H4 (cell line): ENCODE measurements around the gene ADCY4. TPM values are rescaled to one million over a fixed set of nuclear protein-coding genes. Genes with fewer than 3 reads are reported as not detected.

ENCODE experiments used
- DNase-seq: peaks from one replicate; pipeline ENCODE4 v3.0.0-alpha.2; 2015; ENCODE audit warnings: low spot score
- total RNA-seq: library from RNA; depleted of rRNA; stranded (reverse); fragments of >200 nt; shearing (Covaris generic); gene quantifications from 2 replicates; pipeline ENCODE4 v1.2.3, GENCODE V29; 2014; rRNA removed

Gene ADCY4
- total RNA-seq, 1 experiment from 2014 or later, result not detected

DNA sequence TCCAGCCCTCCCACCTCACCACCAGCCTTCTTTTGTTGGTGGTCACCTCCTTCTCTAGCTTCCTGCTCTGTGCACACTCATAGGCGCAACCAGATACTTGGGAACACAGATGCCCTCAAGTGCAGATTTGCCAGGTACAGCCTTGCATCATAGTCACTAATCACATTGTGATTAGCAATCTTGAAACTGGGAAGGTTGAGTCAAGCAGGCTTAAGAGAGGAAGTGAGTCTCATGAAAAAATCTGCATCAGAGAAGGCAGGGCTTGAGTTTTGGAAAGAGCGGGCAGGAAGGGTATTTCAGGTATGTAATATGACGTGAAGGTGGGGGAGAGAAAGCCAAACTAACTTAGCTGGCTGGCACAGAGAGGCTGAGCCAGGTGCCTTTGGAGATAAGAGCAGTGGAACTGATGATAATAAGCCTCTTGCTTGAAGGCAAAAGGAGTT, 60.7 kb downstream of the ADCY4 start:
- DNase-seq, result no peak

- no peak for DNase-seq
Measured at GRCh38 chr14:24273422-24273998, 61.4 kb downstream of the ADCY4 start.

GRCh38 chr14:24272467-24272866, 62.4 kb downstream of the ADCY4 start:
- DNase-seq, result no peak

DNA sequence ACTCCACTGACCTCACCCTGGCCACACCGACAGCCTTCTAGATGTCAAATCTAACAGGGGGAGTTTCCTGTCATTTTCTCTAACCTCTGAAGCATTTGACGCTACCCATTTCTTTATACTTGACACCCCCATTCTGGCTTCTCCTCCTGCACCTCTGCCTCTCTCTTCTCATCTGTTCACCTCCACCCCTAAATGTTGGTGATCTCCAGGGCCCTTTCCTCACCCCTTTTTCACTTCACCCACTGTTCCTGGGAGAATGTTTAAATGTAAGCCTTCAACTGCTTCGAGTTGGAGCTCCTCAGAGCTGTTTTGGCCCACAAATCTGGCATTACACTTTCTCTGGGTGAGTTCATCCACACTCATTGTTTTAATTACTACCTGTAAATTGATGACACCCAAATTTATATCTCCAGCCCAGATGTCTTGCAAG, 63.0 kb downstream of the ADCY4 start:
- no peak for DNase-seq

DNA sequence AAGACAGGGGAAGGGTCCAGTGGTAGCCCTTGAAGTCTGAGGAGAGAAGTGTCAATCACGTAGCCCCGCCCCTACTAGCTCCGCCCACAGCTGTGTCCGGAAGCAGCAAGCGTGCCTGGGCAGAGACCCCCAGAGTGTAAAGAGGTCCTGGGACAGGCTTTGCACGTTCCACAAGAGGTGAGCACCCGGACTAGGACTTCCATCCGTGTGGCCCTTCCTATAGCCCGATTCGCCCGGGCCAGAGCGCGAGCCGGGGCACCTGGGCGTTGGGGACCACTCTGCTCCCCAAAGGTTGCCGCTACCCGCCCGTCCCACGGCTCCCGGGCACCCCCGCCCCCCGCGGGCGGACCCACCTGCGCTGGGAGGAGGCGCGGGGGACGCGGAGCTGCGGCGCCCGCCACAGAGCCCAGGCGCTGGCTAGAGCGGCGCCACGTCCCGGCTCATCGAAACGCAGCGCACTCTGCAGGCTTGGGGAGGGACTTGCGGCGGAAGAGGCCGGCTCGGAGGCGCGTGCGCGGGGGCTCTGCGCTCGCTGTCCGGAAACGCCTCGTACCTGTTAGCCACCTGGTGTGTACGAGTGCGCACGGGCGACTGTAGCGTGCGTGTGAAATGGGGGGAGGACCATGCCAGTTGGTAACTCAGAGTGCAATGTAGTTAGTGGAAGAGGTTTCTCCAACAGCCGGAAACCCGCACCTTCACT, 63.6 kb downstream of the ADCY4 start, which contains the start of gene RABGGTA:
Gene RABGGTA, minus strand, starts transcription at position 464 of the 700 bp plus-strand sequence. CDS start 482 bp downstream, outside the sequence.
- DNase-seq, result peak; percentile 84

DNA sequence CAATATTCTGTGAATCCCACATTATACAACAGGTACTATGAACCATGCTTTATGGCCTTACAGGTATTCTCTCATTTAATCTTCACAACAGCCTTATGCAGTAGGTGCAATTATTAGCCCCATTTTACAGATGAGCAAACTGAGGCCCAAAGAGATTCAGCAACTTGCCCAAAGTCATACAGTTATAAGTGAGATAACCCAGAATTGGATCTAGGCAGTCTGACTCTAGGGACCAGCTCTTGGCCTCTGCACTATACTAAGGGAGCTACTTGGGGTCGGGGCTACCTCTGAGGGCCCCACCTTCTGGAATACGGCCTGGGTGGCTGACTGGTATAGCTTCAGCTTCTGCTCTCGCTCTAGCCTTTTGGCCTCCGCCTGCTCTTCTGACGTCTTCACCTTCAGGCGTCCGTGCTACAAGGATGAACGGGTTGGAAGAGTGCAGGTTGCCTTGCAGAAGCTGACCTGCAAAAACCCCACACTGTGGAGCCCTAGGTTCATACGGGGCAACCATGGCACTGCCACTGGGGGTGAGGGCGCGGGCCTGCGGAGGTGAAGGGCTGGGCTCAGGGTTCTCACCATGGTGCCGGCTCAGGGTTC, 64.2 kb downstream of the ADCY4 start:
- DNase-seq, result no peak

- no peak for DNase-seq
Measured at GRCh38 chr14:24269910-24270536, 64.8 kb downstream of the ADCY4 start.

GRCh38 chr14:24269368-24269767, 65.5 kb downstream of the ADCY4 start:
- no peak for DNase-seq

Other genes with a start within 250 kb of the ADCY4 start
- 14.3 and 16.0 TPM in 2 replicates for gene PCK2, start 240.8 kb downstream of the ADCY4 start, total RNA-seq
- gene DCAF11, start 220.3 kb downstream of the ADCY4 start, total RNA-seq, result 53.4 and 78.4 TPM in 2 replicates
- gene NRL, start 220.1 kb downstream of the ADCY4 start, total RNA-seq, result 1.0 and 1.6 TPM in 2 replicates
- gene FITM1, start 204.4 kb downstream of the ADCY4 start, total RNA-seq, result not detected in 2 replicates
- gene PSME1, start 198.9 kb downstream of the ADCY4 start, total RNA-seq, result 584 and 638 TPM in 2 replicates
- gene EMC9, start 193.5 kb downstream of the ADCY4 start, total RNA-seq, result 26.7 and 38.1 TPM in 2 replicates
- 346 and 383 TPM in 2 replicates for gene PSME2, start 188.5 kb downstream of the ADCY4 start, total RNA-seq
- 44.3 and 107 TPM in 2 replicates for gene RNF31, start 187.6 kb downstream of the ADCY4 start, total RNA-seq
- 75.0 and 84.3 TPM in 2 replicates for gene IRF9, start 173.8 kb downstream of the ADCY4 start, total RNA-seq
- gene REC8, start 163.0 kb downstream of the ADCY4 start, total RNA-seq, result 0.14 and 0.54 TPM in 2 replicates
- 42.7 and 49.3 TPM in 2 replicates for gene IPO4, start 146.3 kb downstream of the ADCY4 start, total RNA-seq
- 96.0 and 96.4 TPM in 2 replicates for gene TM9SF1, start 139.6 kb downstream of the ADCY4 start, total RNA-seq
- gene TSSK4, start 129.4 kb downstream of the ADCY4 start, total RNA-seq, result not detected in 2 replicates
- 61.1 and 66.9 TPM in 2 replicates for gene CHMP4A, start 121.6 kb downstream of the ADCY4 start, total RNA-seq
- gene MDP1, start 119.0 kb downstream of the ADCY4 start, total RNA-seq, result 35.6 and 36.7 TPM in 2 replicates
- gene NEDD8, start 102.7 kb downstream of the ADCY4 start, total RNA-seq, result 314 and 338 TPM in 2 replicates
- 78.4 and 98.2 TPM in 2 replicates for gene GMPR2, start 102.1 kb downstream of the ADCY4 start, total RNA-seq
- gene TINF2, start 92.4 kb downstream of the ADCY4 start, total RNA-seq, result 52.2 and 52.3 TPM in 2 replicates
- 0.12 and 0.74 TPM in 2 replicates for gene TGM1, start 71.9 kb downstream of the ADCY4 start, total RNA-seq
- gene RABGGTA, start 63.5 kb downstream of the ADCY4 start, total RNA-seq, result 15.1 and 18.9 TPM in 2 replicates
- 5.8 and 6.0 TPM in 2 replicates for gene DHRS1, start 35.3 kb downstream of the ADCY4 start, total RNA-seq
- 5.7 and 6.3 TPM in 2 replicates for gene NOP9, start 35.2 kb downstream of the ADCY4 start, total RNA-seq
- gene CIDEB, start 27.1 kb downstream of the ADCY4 start, total RNA-seq, result not detected in 2 replicates
- gene LTB4R2, start 24.9 kb downstream of the ADCY4 start, total RNA-seq, result 0.33 and 0.45 TPM in 2 replicates
- gene LTB4R, start 23.6 kb downstream of the ADCY4 start, total RNA-seq, result 0.39 and 0.41 TPM in 2 replicates
- not detected in 2 replicates for gene RIPK3, start 4.9 kb upstream of the ADCY4 start, total RNA-seq
- gene NFATC4, start 33.1 kb upstream of the ADCY4 start, total RNA-seq, result 7.1 and 9.5 TPM in 2 replicates
- gene NYNRIN, start 63.9 kb upstream of the ADCY4 start, total RNA-seq, result 0.14 and 0.21 TPM in 2 replicates
- gene CBLN3, start 94.6 kb upstream of the ADCY4 start, total RNA-seq, result 0.08 and 0.29 TPM in 2 replicates
- 12.8 and 15.0 TPM in 2 replicates for gene KHNYN, start 94.9 kb upstream of the ADCY4 start, total RNA-seq
- gene SDR39U1, start 107.7 kb upstream of the ADCY4 start, total RNA-seq, result 8.6 and 11.3 TPM in 2 replicates
- gene CMA1, start 173.2 kb upstream of the ADCY4 start, total RNA-seq, result not detected in 2 replicates
- gene CTSG, start 241.2 kb upstream of the ADCY4 start, total RNA-seq, result not detected in 2 replicates